Femur (tissue), 1 donor: ENCODE data around the gene LIG3.
"Not testable (repeated sequence)": the region's sequence is repeated elsewhere in the genome, so short reads cannot be mapped to it uniquely, and the experiment has no call there.

ENCODE experiments used
- DNase-seq: peaks from one replicate; pipeline ENCODE4 v3.0.0-alpha.2; 2017

Gene LIG3

GRCh38 chr17:34980353-34980680 lies at the start of gene LIG3:
LIG3 (plus strand) TSS chr17:34980512; CDS start chr17:34983006, 2,494 bp downstream.
- DNase-seq = peak; percentile 98

GRCh38 chr17:34950780-34951179 lies 29.5 kb upstream of the LIG3 start:
- DNase-seq = not testable (repeated sequence)

GRCh38 chr17:34958438-34958837 lies 21.9 kb upstream of the LIG3 start:
- no peak for DNase-seq

- peak; percentile 96 for DNase-seq
Observed at GRCh38 chr17:34961093-34961911, 19.0 kb upstream of the LIG3 start, which contains the start of the genes CCT6B and ZNF830. CCT6B (minus strand) TSS chr17:34961460; CDS start chr17:34961393, 67 bp downstream. ZNF830 (plus strand) TSS chr17:34961540; CDS start chr17:34961567, 27 bp downstream.

- DNase-seq = no peak
Observed at GRCh38 chr17:34974179-34974578, 6.1 kb upstream of the LIG3 start.

GRCh38 chr17:34974794-34975785 lies 5.2 kb upstream of the LIG3 start:
- no peak for DNase-seq

- DNase-seq = no peak
Observed at GRCh38 chr17:34979153-34979552, 1.2 kb upstream of the LIG3 start.

- no peak for DNase-seq
Observed at GRCh38 chr17:34979650-34980352, 511 bp upstream of the LIG3 start.

- peak; percentile 81 for DNase-seq
Observed at GRCh38 chr17:34980681-34981537, 597 bp downstream of the LIG3 start.

- no peak for DNase-seq
Observed at GRCh38 chr17:34981538-34982241, 1.4 kb downstream of the LIG3 start.

- no peak for DNase-seq
Observed at GRCh38 chr17:34987232-34987631, 6.9 kb downstream of the LIG3 start.

GRCh38 chr17:34988644-34989043 lies 8.3 kb downstream of the LIG3 start:
- DNase-seq = no peak

- no peak for DNase-seq
Observed at GRCh38 chr17:34989473-34989872, 9.2 kb downstream of the LIG3 start.

GRCh38 chr17:34990921-34991365 lies 10.6 kb downstream of the LIG3 start:
- no peak for DNase-seq

GRCh38 chr17:34991606-34992005 lies 11.3 kb downstream of the LIG3 start:
- no peak for DNase-seq

GRCh38 chr17:34993031-34993430 lies 12.7 kb downstream of the LIG3 start:
- DNase-seq = no peak

GRCh38 chr17:34996422-34997285 lies 16.3 kb downstream of the LIG3 start:
- no peak for DNase-seq

- peak; percentile 82 for DNase-seq
Observed at GRCh38 chr17:34997355-34997862, 17.1 kb downstream of the LIG3 start.

- DNase-seq = peak; percentile 68
Observed at GRCh38 chr17:34998205-34998604, 17.9 kb downstream of the LIG3 start.

- no peak for DNase-seq
Observed at GRCh38 chr17:34999456-34999855, 19.1 kb downstream of the LIG3 start.
